H1 (cell line): ENCODE results near the gene DDX49. TPM values are rescaled to one million over a fixed set of nuclear protein-coding genes. Genes with fewer than 3 reads are reported as not detected.
"Not testable (repeated sequence)": the region's sequence is repeated elsewhere in the genome, so short reads cannot be mapped to it uniquely, and the experiment has no call there.

Experiments used
- CTCF ChIA-PET: fragments of 300-600 bp; sonication (Branson Sonifier 250); formaldehyde crosslinking; loops from one replicate; lab custom pipeline; 2021; ENCODE audit not compliant: partially characterized antibody; lab: Charles Lee
- POLR2A ChIA-PET: fragments of 300-600 bp; sonication (Branson Sonifier 250); formaldehyde crosslinking; loops from one replicate; lab custom pipeline; 2021; ENCODE audit warnings: inconsistent platforms; ENCODE audit not compliant: partially characterized antibody; lab: Charles Lee
- DNase-seq, 2 experiments: peaks; one replicate each; pipeline versions ENCODE4 v3.0.0 to v3.0.0-alpha.2; 2010 to 2022; ENCODE audit warnings: low spot score in 2 of 2, low read depth in 1 of 2, mixed read lengths in 1 of 2
- FAIRE-seq: peaks from 2 replicates; lab custom pipeline; 2011; peaks lifted over from hg19 to GRCh38; lab: Jason Lieb, UNC
- H2AFZ ChIP-seq: 2 replicates; pipeline ENCODE4 v1.8.1; 2012; ENCODE audit warnings: low read length, inconsistent platforms
- H2AK5ac ChIP-seq: 2 replicates; pipeline ENCODE4 v1.6.1; 2013; ENCODE audit warnings: low read depth, low read length
- H2BK120ac ChIP-seq: replicated peaks from 2 replicates; pipeline ENCODE3; 2013; ENCODE audit warnings: low read depth, low read length, inconsistent platforms
- H2BK12ac ChIP-seq: 2 replicates; pipeline ENCODE4 v1.6.1; 2013; ENCODE audit warnings: low read depth, low read length
- H2BK15ac ChIP-seq: 2 replicates; pipeline ENCODE4 v1.6.1; 2013; ENCODE audit warnings: low read length
- H2BK20ac ChIP-seq: 2 replicates; pipeline ENCODE4 v1.6.1; 2013; ENCODE audit warnings: low read length
- H2BK5ac ChIP-seq: 2 replicates; pipeline ENCODE4 v1.6.1; 2013; ENCODE audit warnings: low read depth, low read length
- H3K14ac ChIP-seq: 2 replicates; pipeline ENCODE4 v1.6.1; 2013; ENCODE audit warnings: inconsistent platforms; ENCODE audit not compliant: insufficient read length
- H3K18ac ChIP-seq: 2 replicates; pipeline ENCODE4 v1.6.1; 2013; ENCODE audit warnings: low read length; ENCODE audit errors: extremely low read depth
- H3K23ac ChIP-seq: 2 replicates; pipeline ENCODE4 v1.6.1; 2013; ENCODE audit warnings: inconsistent platforms; ENCODE audit not compliant: insufficient read length
- H3K23me2 ChIP-seq: 2 replicates; pipeline ENCODE4 v1.6.1; 2013; ENCODE audit warnings: low read depth, low read length
- H3K27ac ChIP-seq: 2 replicates; pipeline ENCODE4 v1.6.1; 2011; ENCODE audit warnings: low read depth, low read length, inconsistent platforms
- H3K27me3 ChIP-seq, 4 experiments: replicated peaks in 1 of 4; 1 replicate in 1 of 4; 2 replicates in 3 of 4; pipeline versions ENCODE4 v1.6.1 to v1.8.1; 2011 to 2013; ENCODE audit warnings: low read length in 3 of 4, mild to moderate bottlenecking in 3 of 4, inconsistent platforms in 2 of 4, mixed read lengths in 2 of 4, moderate library complexity in 1 of 4; ENCODE audit not compliant: control insufficient read depth in 3 of 4, insufficient read depth in 3 of 4; ENCODE audit errors: extremely low read depth in 1 of 4
- H3K36me3 ChIP-seq, 4 experiments: 2 replicates each; pipeline versions ENCODE4 v1.6.1 to v1.8.1; 2011 to 2013; ENCODE audit warnings: mild to moderate bottlenecking in 4 of 4, low read length in 3 of 4, moderate library complexity in 2 of 4, control low read depth in 1 of 4, inconsistent platforms in 1 of 4; ENCODE audit not compliant: insufficient read depth in 4 of 4, control insufficient read depth in 2 of 4
- H3K4ac ChIP-seq: replicated peaks from 2 replicates; pipeline ENCODE3; 2013; ENCODE audit warnings: low read length, low read depth, mixed read lengths, inconsistent platforms; ENCODE audit not compliant: insufficient read length
- H3K4me1 ChIP-seq, 4 experiments: replicated peaks in 1 of 4; 1 replicate in 1 of 4; 2 replicates in 3 of 4; pipeline versions ENCODE4 v1.6.1 to v1.8.1; 2011 to 2013; ENCODE audit warnings: low read length in 3 of 4, inconsistent platforms in 2 of 4, mixed read lengths in 1 of 4; ENCODE audit not compliant: insufficient read depth in 4 of 4, control insufficient read depth in 3 of 4
- H3K4me2 ChIP-seq, 2 experiments: 2 replicates each; pipeline versions ENCODE4 v1.6.1 to v1.8.1; 2011 to 2013; ENCODE audit warnings: low read depth in 2 of 2, low read length in 2 of 2, control low read depth in 1 of 2, inconsistent platforms in 1 of 2, mild to moderate bottlenecking in 1 of 2; ENCODE audit not compliant: insufficient read depth in 1 of 2
- H3K4me3 ChIP-seq, 4 experiments: fragments of 200-600, 300-600 bp in 1 of 4; sonication (generic), shearing (Covaris generic), sonication (Bioruptor Twin) in 1 of 4; 2 replicates each; pipeline versions ENCODE4 v1.5.1 to v1.8.1; 2011 to 2016; ENCODE audit warnings: low read length in 4 of 4, low read depth in 3 of 4, control low read depth in 2 of 4, inconsistent platforms in 2 of 4, mild to moderate bottlenecking in 2 of 4, mixed read lengths in 1 of 4, moderate library complexity in 1 of 4; ENCODE audit not compliant: insufficient read depth in 2 of 4; ENCODE audit errors: extremely low read depth in 1 of 4
- H3K56ac ChIP-seq: replicated peaks from 2 replicates; pipeline ENCODE3; 2013; ENCODE audit warnings: low read depth, mild to moderate bottlenecking, mixed read lengths, low read length, inconsistent platforms; ENCODE audit not compliant: insufficient read length
- H3K79me1 ChIP-seq: 2 replicates; pipeline ENCODE4 v1.6.1; 2013; ENCODE audit warnings: low read depth, low read length, control low read depth
- H3K79me2 ChIP-seq, 2 experiments: 2 replicates each; pipeline versions ENCODE4 v1.6.1 to v1.8.1; 2012 to 2013; ENCODE audit warnings: low read length in 2 of 2, mild to moderate bottlenecking in 2 of 2, inconsistent platforms in 1 of 2; ENCODE audit not compliant: insufficient read depth in 2 of 2, control insufficient read depth in 1 of 2
- H3K9ac ChIP-seq, 4 experiments: replicated peaks in 1 of 4; 1 replicate in 1 of 4; 2 replicates in 3 of 4; pipeline versions ENCODE4 v1.6.1 to v1.8.1; 2011 to 2013; ENCODE audit warnings: low read depth in 3 of 4, low read length in 3 of 4, control low read depth in 2 of 4, mild to moderate bottlenecking in 2 of 4, moderate library complexity in 2 of 4, inconsistent platforms in 1 of 4; ENCODE audit errors: extremely low read depth in 1 of 4
- H3K9me3 ChIP-seq, 2 experiments: 2 replicates each; pipeline versions ENCODE4 v1.6.1 to v1.8.1; 2012 to 2013; ENCODE audit warnings: mild to moderate bottlenecking in 2 of 2, moderate library complexity in 2 of 2, control low read depth in 1 of 2, inconsistent platforms in 1 of 2, low read depth in 1 of 2, low read length in 1 of 2, mixed read lengths in 1 of 2; ENCODE audit not compliant: insufficient read depth in 2 of 2
- H4K20me1 ChIP-seq, 2 experiments: replicated peaks in 1 of 2; 2 replicates each; pipeline versions ENCODE3 to v1.8.1; 2011 to 2013; ENCODE audit warnings: inconsistent platforms in 2 of 2, low read length in 2 of 2, mild to moderate bottlenecking in 1 of 2; ENCODE audit not compliant: insufficient read depth in 2 of 2, control insufficient read depth in 1 of 2
- H4K5ac ChIP-seq: 2 replicates; pipeline ENCODE4 v1.6.1; 2013; ENCODE audit warnings: low read length, low read depth, mixed read lengths, inconsistent platforms; ENCODE audit not compliant: insufficient read length
- H4K8ac ChIP-seq: 2 replicates; pipeline ENCODE4 v1.8.0; 2013; ENCODE audit warnings: mild to moderate bottlenecking, moderate library complexity, low read length, inconsistent platforms; ENCODE audit not compliant: insufficient read depth; ENCODE audit errors: extremely low read depth
- H4K91ac ChIP-seq: replicated peaks from 2 replicates; pipeline ENCODE3; 2013; ENCODE audit warnings: low read length, mixed read lengths, inconsistent platforms; ENCODE audit not compliant: insufficient read length
- CTCF ChIP-seq, 3 experiments: IDR thresholded peaks; 1 replicate in 2 of 3; 2 replicates in 1 of 3; pipeline versions ENCODE4 v1.5.1 to v1.6.1; 2011; ENCODE audit warnings: low read length in 3 of 3, mild to moderate bottlenecking in 3 of 3, inconsistent platforms in 2 of 3, low read depth in 1 of 3, moderate library complexity in 1 of 3; ENCODE audit not compliant: insufficient read depth in 1 of 3; ENCODE audit errors: control extremely low read depth in 1 of 3
- RAD21 ChIP-seq, 2 experiments: IDR thresholded peaks in 1 of 2; conservative IDR thresholded peaks in 1 of 2; 2 replicates each; pipeline ENCODE4 v1.6.1; 2011; ENCODE audit warnings: low read depth in 2 of 2, low read length in 2 of 2, improper control_type of control experiment in 1 of 2, inconsistent platforms in 1 of 2, mild to moderate bottlenecking in 1 of 2, moderate library complexity in 1 of 2
- SIN3A ChIP-seq, 2 experiments: IDR thresholded peaks in 1 of 2; conservative IDR thresholded peaks in 1 of 2; 2 replicates each; pipeline ENCODE4 v1.6.1; 2011 to 2012; ENCODE audit warnings: low read length in 2 of 2, improper control_type of control experiment in 1 of 2, low read depth in 1 of 2, mild to moderate bottlenecking in 1 of 2
- TAF1 ChIP-seq: IDR thresholded peaks from 2 replicates; pipeline ENCODE4 v1.6.1; 2011; ENCODE audit warnings: mild to moderate bottlenecking, low read depth, low read length
- TCF12 ChIP-seq: IDR thresholded peaks from 2 replicates; pipeline ENCODE4 v1.6.1; 2011; ENCODE audit warnings: low read depth, mild to moderate bottlenecking, low read length
- WGBS, 2 experiments: shearing (Covaris generic) in 1 of 2; methylation state at CpG; one replicate each; pipeline versions ENCODE4 v1.1.6 to v1.1.7; 2013 to 2015; ENCODE audit warnings: low lambda C conversion rate in 2 of 2, mixed read lengths in 2 of 2, inconsistent platforms in 1 of 2, low coverage in 1 of 2, missing lambda C conversion rate in 1 of 2; ENCODE audit not compliant: insufficient replicate concordance in 2 of 2, insufficient coverage in 1 of 2, insufficient read length in 1 of 2; ENCODE audit errors: extremely low coverage in 1 of 2, missing lambda C conversion rate in 1 of 2; 5-methylcytosine and 5-hydroxymethylcytosine counted together
- polyA plus RNA-seq, 7 experiments: library from polyadenylated mRNA; depleted of rRNA in 3 of 7; stranded (reverse) in 5 of 7; unstranded in 2 of 7; fragments of >200 nt in 5 of 7; fragments of 200-250 nt in 2 of 7; gene quantifications; 1 replicate in 5 of 7; 2 replicates in 1 of 7; 4 replicates in 1 of 7; pipeline versions ENCODE4 v1.2.1 to v1.2.3, GENCODE V29; 2011 to 2013; ENCODE audit warnings: missing spikeins in 2 of 7, mixed read lengths in 2 of 7
- total RNA-seq: library from RNA; stranded (reverse); fragmentation: NEBNext Ultra II Directional; extraction: Animal tissue kit (Norgen Biotek cat#: 25700); gene quantifications from 2 replicates; pipeline ENCODE4 v1.2.1, GENCODE V29; 2021

DDX49 gene
- total and polyA plus RNA-seq, 2 of the 8 experiments (the other 6 are each of a cell fraction or from before 2014, with no cell fraction given): 41.3 to 46.5 TPM

- TF ChIP-seq RAD21 (IDR thresholded peaks at IDR 0.05 in 1 of 2, conservative IDR thresholded peaks at IDR 0.05 in 1 of 2; ENCODE audit: low read depth in 2 of 2, low read length in 2 of 2) (peak; percentile 77 to 88), TAF1 (no peak), SIN3A (conservative IDR thresholded peaks at IDR 0.05 in 1 of 2, IDR thresholded peaks at IDR 0.05 in 1 of 2; ENCODE audit: low read depth in 1 of 2, low read length in 2 of 2) (0 out of 4 replicates have a peak, but pooled peaks of 1 of the 2 experiments have one; percentile 65), CTCF (IDR thresholded peaks at IDR 0.05; ENCODE audit: control extremely low read depth in 1 of 3, insufficient read depth in 1 of 3, low read depth in 1 of 3, low read length in 3 of 3) (peak; percentile 64 to 93 (median 90)), TCF12 (no peak)
- TF ChIP-seq, all 59 proteins: peak for 4
These were observed 3.9 kb upstream of the DDX49 start (continued) for GRCh38 chr19:18915639-18916038.

- H3K23ac ChIP-seq, H4K8ac ChIP-seq, DNase-seq, H3K4me3 ChIP-seq, H4K5ac ChIP-seq, H3K27me3 ChIP-seq, H3K56ac ChIP-seq, H2AK5ac ChIP-seq, H2BK12ac ChIP-seq, H3K4me1 ChIP-seq, H2BK20ac ChIP-seq, H2BK15ac ChIP-seq, H2AFZ ChIP-seq, H3K4ac ChIP-seq, H3K9me3 ChIP-seq, H3K27ac ChIP-seq, FAIRE-seq, H2BK5ac ChIP-seq, H3K9ac ChIP-seq, H3K14ac ChIP-seq, H2BK120ac ChIP-seq, H3K4me2 ChIP-seq, H3K18ac ChIP-seq, H4K91ac ChIP-seq: not testable (repeated sequence)
- peaks cover 4 to 27% of the 10 kb centered on the region in 2 experiments; a peak in 3 of 4 replicates for H3K79me2 ChIP-seq
- ChIA-PET POLR2A (interaction anchor here (2.2 to 3.5 kb wide), 3 partner anchors 12 to 23 kb away, joined by 7 to 21 read pairs (median 17); partner anchors contain the start of gene CERS1), CTCF (interaction anchor here (0.6 to 1.6 kb wide), 5 partner anchors 20 to 239 kb away, joined by 3 to 5 read pairs (median 3); partner anchors contain the start of gene CERS1)
- H3K79me1 ChIP-seq: peaks cover 18% of the 10 kb centered on the region
- peaks cover 6 to 19% of the 10 kb centered on the region in 2 experiments for H4K20me1 ChIP-seq
- H3K23me2 ChIP-seq: peaks cover 15% of the 10 kb centered on the region
- 95% methylated on average over 9 of the region's 9 CpGs; no CpG with 5 or more reads in 1 of the 2 experiments for WGBS, 2 experiments
- H3K36me3 ChIP-seq: peaks cover 2 to 12% (median 6%) of the 10 kb centered on the region in 4 experiments; a peak in 5 of 8 replicates
These were observed 1.9 kb upstream of the DDX49 start for GRCh38 chr19:18917593-18917992.
